SK-N-SH (cell line): ENCODE data around the gene UGT1A4.

Source experiments
- ELF1 ChIP-seq: IDR thresholded peaks from 2 replicates; pipeline ENCODE4 v1.4.0; 2012
- EP300 ChIP-seq, 2 experiments: IDR thresholded peaks; 2 replicates each; pipeline versions ENCODE4 v1.4.0 to v1.6.1; 2012; ENCODE audit warnings: borderline replicate concordance in 1 of 2, low read depth in 1 of 2, low read length in 1 of 2
- GABPA ChIP-seq: IDR thresholded peaks from 2 replicates; pipeline ENCODE4 v1.4.0; 2012; ENCODE audit warnings: low read depth, mild to moderate bottlenecking
- NRF1 ChIP-seq: IDR thresholded peaks from 2 replicates; pipeline ENCODE4 v1.6.1; 2012; ENCODE audit warnings: low read depth, mild to moderate bottlenecking, low read length
- POLR2AphosphoS5 ChIP-seq: IDR thresholded peaks from 2 replicates; pipeline ENCODE4 v1.6.1; 2012; ENCODE audit warnings: low read depth, low read length
- RAD21 ChIP-seq: IDR thresholded peaks from 2 replicates; pipeline ENCODE4 v1.6.1; 2012; ENCODE audit warnings: mild to moderate bottlenecking, low read length
- RFX5 ChIP-seq: IDR thresholded peaks from 2 replicates; pipeline ENCODE4 v1.6.1; 2012; ENCODE audit warnings: mild to moderate bottlenecking, improper control_type of control experiment, low read length
- TAF1 ChIP-seq: IDR thresholded peaks from 2 replicates; pipeline ENCODE4 v1.6.1; 2012; ENCODE audit warnings: low read depth, mild to moderate bottlenecking, low read length, moderate library complexity, borderline replicate concordance
- TCF12 ChIP-seq: IDR thresholded peaks from 2 replicates; pipeline ENCODE4 v1.4.0; 2012
- TEAD4 ChIP-seq: IDR thresholded peaks from 2 replicates; pipeline ENCODE4 v1.4.0; 2012; ENCODE audit warnings: mild to moderate bottlenecking, borderline replicate concordance; ENCODE audit not compliant: insufficient read depth
- TF ChIP-seq, protein P1 (sequence below): fragments of 200-600 bp; sonication (generic); IDR thresholded peaks from 2 replicates; pipeline ENCODE4 v1.6.1; 2017; ENCODE audit warnings: antibody characterized with exemption, mild to moderate bottlenecking, moderate library complexity
- TF ChIP-seq, protein P2 (sequence below): fragments of 150-350 bp; IDR thresholded peaks from 2 replicates; pipeline ENCODE4 v1.6.1; 2017; ENCODE audit warnings: antibody characterized with exemption, low read length, low read depth, borderline replicate concordance

GRCh38 chr2:233814056-233814835 lies 95.7 kb downstream of the UGT1A4 start:
- TF ChIP-seq TAF1 (no peak), POLR2AphosphoS5 (no peak), ELF1 (no peak), GABPA (no peak), TEAD4 (no peak), RFX5 (no peak), EP300 (IDR thresholded peaks at IDR 0.05; ENCODE audit: borderline replicate concordance in 1 of 2, low read depth in 1 of 2, low read length in 1 of 2) (no peak), RAD21 (no peak), NRF1 (no peak), TCF12 (no peak)
- TF ChIP-seq, protein P1, sequence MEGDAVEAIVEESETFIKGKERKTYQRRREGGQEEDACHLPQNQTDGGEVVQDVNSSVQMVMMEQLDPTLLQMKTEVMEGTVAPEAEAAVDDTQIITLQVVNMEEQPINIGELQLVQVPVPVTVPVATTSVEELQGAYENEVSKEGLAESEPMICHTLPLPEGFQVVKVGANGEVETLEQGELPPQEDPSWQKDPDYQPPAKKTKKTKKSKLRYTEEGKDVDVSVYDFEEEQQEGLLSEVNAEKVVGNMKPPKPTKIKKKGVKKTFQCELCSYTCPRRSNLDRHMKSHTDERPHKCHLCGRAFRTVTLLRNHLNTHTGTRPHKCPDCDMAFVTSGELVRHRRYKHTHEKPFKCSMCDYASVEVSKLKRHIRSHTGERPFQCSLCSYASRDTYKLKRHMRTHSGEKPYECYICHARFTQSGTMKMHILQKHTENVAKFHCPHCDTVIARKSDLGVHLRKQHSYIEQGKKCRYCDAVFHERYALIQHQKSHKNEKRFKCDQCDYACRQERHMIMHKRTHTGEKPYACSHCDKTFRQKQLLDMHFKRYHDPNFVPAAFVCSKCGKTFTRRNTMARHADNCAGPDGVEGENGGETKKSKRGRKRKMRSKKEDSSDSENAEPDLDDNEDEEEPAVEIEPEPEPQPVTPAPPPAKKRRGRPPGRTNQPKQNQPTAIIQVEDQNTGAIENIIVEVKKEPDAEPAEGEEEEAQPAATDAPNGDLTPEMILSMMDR, result no peak
- TF ChIP-seq, protein P2, sequence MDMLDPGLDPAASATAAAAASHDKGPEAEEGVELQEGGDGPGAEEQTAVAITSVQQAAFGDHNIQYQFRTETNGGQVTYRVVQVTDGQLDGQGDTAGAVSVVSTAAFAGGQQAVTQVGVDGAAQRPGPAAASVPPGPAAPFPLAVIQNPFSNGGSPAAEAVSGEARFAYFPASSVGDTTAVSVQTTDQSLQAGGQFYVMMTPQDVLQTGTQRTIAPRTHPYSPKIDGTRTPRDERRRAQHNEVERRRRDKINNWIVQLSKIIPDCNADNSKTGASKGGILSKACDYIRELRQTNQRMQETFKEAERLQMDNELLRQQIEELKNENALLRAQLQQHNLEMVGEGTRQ, result no peak
